Muscle of leg (tissue), 11 donors: Measurements from ENCODE around the gene PDGFD. TPM values are rescaled to one million over a fixed set of nuclear protein-coding genes. Genes with fewer than 3 reads are reported as not detected.
A peak's percentile ranks its signal among the peaks of the same experiment; 100 is the strongest.

Experiments
- DNase-seq: peaks from one replicate; pipeline ENCODE4 v3.0.0; 2013
- H3K27ac ChIP-seq: one replicate; pipeline ENCODE4 v1.5.1; 2013; ENCODE audit warnings: mild to moderate bottlenecking, low read length, control low read depth
- H3K27me3 ChIP-seq: one replicate; pipeline ENCODE4 v1.6.1; 2013; ENCODE audit warnings: low read length; ENCODE audit not compliant: control insufficient read depth, insufficient read depth
- H3K36me3 ChIP-seq: one replicate; pipeline ENCODE4 v1.6.1; 2013; ENCODE audit warnings: low read length; ENCODE audit not compliant: control insufficient read depth, insufficient read depth
- H3K4me1 ChIP-seq: one replicate; pipeline ENCODE4 v1.6.1; 2013; ENCODE audit warnings: low read length; ENCODE audit not compliant: control insufficient read depth, insufficient read depth
- H3K4me3 ChIP-seq: one replicate; pipeline ENCODE4 v1.5.1; 2013; ENCODE audit warnings: low read length, control low read depth
- H3K9me3 ChIP-seq: replicated peaks from 2 replicates; pipeline ENCODE4 v1.6.1; 2013; ENCODE audit warnings: low read depth, low read length; ENCODE audit not compliant: control insufficient read depth
- WGBS: methylation state at CpG from one replicate; pipeline ENCODE4 v1.1.5; 2013; ENCODE audit warnings: missing lambda C conversion rate; ENCODE audit not compliant: insufficient coverage; 5-methylcytosine and 5-hydroxymethylcytosine counted together
- polyA plus RNA-seq, 8 donors: library from polyadenylated mRNA; unstranded; fragments of 120-200 nt; gene quantifications; one replicate each; pipeline versions ENCODE4 v1.2.1 to v1.2.3, GENCODE V29; 2013; ENCODE audit warnings: inconsistent platforms in 1 of 8, low replicate concordance in 1 of 8; ENCODE audit not compliant: insufficient read length in 8 of 8, insufficient read depth in 1 of 8
- total RNA-seq: library from RNA; stranded (reverse); fragments of 120-200 nt; gene quantifications from one replicate; pipeline ENCODE4 v1.2.4, GENCODE V29; 2013

Gene PDGFD
- total and polyA plus RNA-seq, 9 donors: 10.3 to 25.7 (median 18.6) TPM

- no peak for DNase-seq
- no CpG with 5 or more reads among the region's 2 CpGs for WGBS
- no peaks in the 10 kb centered on the region for H3K27me3 ChIP-seq
- no peak overlapping the region for H3K4me3 ChIP-seq
- H3K27ac ChIP-seq: no peak overlapping the region
- no peaks in the 10 kb centered on the region for H3K9me3 ChIP-seq
- H3K4me1 ChIP-seq: no peaks in the 10 kb centered on the region
- H3K36me3 ChIP-seq: no peaks in the 10 kb centered on the region
These were observed 152.9 kb downstream of the PDGFD start for GRCh38 chr11:104011044-104011443.

- no peaks in the 10 kb centered on the region for H3K27me3 ChIP-seq
- no peak overlapping the region for H3K27ac ChIP-seq
- H3K4me3 ChIP-seq: no peak overlapping the region
- no peaks in the 10 kb centered on the region for H3K36me3 ChIP-seq
- H3K9me3 ChIP-seq: no peaks in the 10 kb centered on the region
- no CpG with 5 or more reads among the region's 3 CpGs for WGBS
- no peaks in the 10 kb centered on the region for H3K4me1 ChIP-seq
- DNase-seq: no peak
These were observed 154.2 kb downstream of the PDGFD start for GRCh38 chr11:104009744-104010143.

GRCh38 chr11:104005234-104005855 is 158.6 kb downstream of the PDGFD start:
- no peak overlapping the region for H3K27ac ChIP-seq
- no peaks in the 10 kb centered on the region for H3K27me3 ChIP-seq
- no peak for DNase-seq
- H3K9me3 ChIP-seq: no peaks in the 10 kb centered on the region
- no CpG with 5 or more reads among the region's 2 CpGs for WGBS
- H3K4me1 ChIP-seq: no peaks in the 10 kb centered on the region
- no peaks in the 10 kb centered on the region for H3K36me3 ChIP-seq
- H3K4me3 ChIP-seq: no peak overlapping the region

- DNase-seq: no peak
- Histone ChIP-seq H3K4me3 (no peak overlapping the region), H3K27ac (no peak overlapping the region), H3K36me3 (peaks cover 2% of the 10 kb centered on the region), H3K4me1 (no peaks in the 10 kb centered on the region), H3K9me3 (no peaks in the 10 kb centered on the region), H3K27me3 (no peaks in the 10 kb centered on the region)
These were observed 160.5 kb downstream of the PDGFD start for GRCh38 chr11:104003491-104003890.

- H3K27ac ChIP-seq: no peak overlapping the region
- no peaks in the 10 kb centered on the region for H3K27me3 ChIP-seq
- WGBS: no CpG with 5 or more reads among the region's 3 CpGs
- DNase-seq: peak; percentile 61
- H3K36me3 ChIP-seq: peaks cover 2% of the 10 kb centered on the region
- H3K4me3 ChIP-seq: no peak overlapping the region
- H3K4me1 ChIP-seq: no peaks in the 10 kb centered on the region
- H3K9me3 ChIP-seq: no peaks in the 10 kb centered on the region
These were observed 162.3 kb downstream of the PDGFD start for GRCh38 chr11:104001561-104002056.

- no peaks in the 10 kb centered on the region for H3K9me3 ChIP-seq
- H3K36me3 ChIP-seq: peaks cover 2% of the 10 kb centered on the region
- no peak overlapping the region for H3K27ac ChIP-seq
- WGBS: 40% methylated on average over 2 of the region's 5 CpGs
- H3K4me3 ChIP-seq: no peak overlapping the region
- no peaks in the 10 kb centered on the region for H3K27me3 ChIP-seq
- peak; percentile 54 for DNase-seq
- H3K4me1 ChIP-seq: no peaks in the 10 kb centered on the region
These were observed 163.1 kb downstream of the PDGFD start for GRCh38 chr11:104000798-104001197.

GRCh38 chr11:103998826-103999508 is 165.0 kb downstream of the PDGFD start:
- peaks cover 2% of the 10 kb centered on the region for H3K36me3 ChIP-seq
- peak; percentile 45 for DNase-seq
- no peaks in the 10 kb centered on the region for H3K9me3 ChIP-seq
- H3K4me3 ChIP-seq: no peak overlapping the region
- no peak overlapping the region for H3K27ac ChIP-seq
- H3K4me1 ChIP-seq: peaks cover 3% of the 10 kb centered on the region
- WGBS: no CpG with 5 or more reads among the region's 5 CpGs
- no peaks in the 10 kb centered on the region for H3K27me3 ChIP-seq

GRCh38 chr11:103997082-103997481 is 166.9 kb downstream of the PDGFD start:
- 89% methylated on average over 1 of the region's 1 CpG for WGBS
- Histone ChIP-seq H3K4me3 (no peak overlapping the region), H3K36me3 (peaks cover 2% of the 10 kb centered on the region), H3K9me3 (no peaks in the 10 kb centered on the region), H3K27me3 (no peaks in the 10 kb centered on the region), H3K4me1 (peaks cover 5% of the 10 kb centered on the region), H3K27ac (no peak overlapping the region)
- DNase-seq: no peak

- H3K36me3 ChIP-seq: peaks cover 2% of the 10 kb centered on the region
- no peaks in the 10 kb centered on the region for H3K27me3 ChIP-seq
- peaks cover 5% of the 10 kb centered on the region for H3K4me1 ChIP-seq
- no CpG with 5 or more reads among the region's 4 CpGs for WGBS
- H3K9me3 ChIP-seq: no peaks in the 10 kb centered on the region
- H3K4me3 ChIP-seq: no peak overlapping the region
- no peak for DNase-seq
- H3K27ac ChIP-seq: no peak overlapping the region
These were observed 168.1 kb downstream of the PDGFD start for GRCh38 chr11:103995896-103996295.

- no CpG with 5 or more reads among the region's 2 CpGs for WGBS
These were observed 169.4 kb downstream of the PDGFD start for GRCh38 chr11:103994518-103994917.

More at GRCh38 chr11:103994518-103994917, 169.4 kb downstream of the PDGFD start:
- no peaks in the 10 kb centered on the region for H3K27me3 ChIP-seq
- H3K36me3 ChIP-seq: peaks cover 2% of the 10 kb centered on the region
- H3K4me3 ChIP-seq: no peak overlapping the region
- H3K4me1 ChIP-seq: peaks cover 5% of the 10 kb centered on the region
- no peaks in the 10 kb centered on the region for H3K9me3 ChIP-seq
- no peak overlapping the region for H3K27ac ChIP-seq
- DNase-seq: no peak
